Mesenchymal stem cell (in vitro differentiated cells and primary cell): ENCODE measurements around the gene RASL10A.

Experiments used
- DNase-seq: peaks from one replicate; pipeline ENCODE4 v3.0.0-alpha.2; 2013
- H2AFZ ChIP-seq: one replicate; pipeline ENCODE4 v1.6.1; 2013; ENCODE audit warnings: low read depth, mild to moderate bottlenecking, control low read depth, inconsistent platforms, low read length, moderate library complexity
- H2AK5ac ChIP-seq: 2 replicates; pipeline ENCODE4 v1.6.1; 2013; ENCODE audit warnings: low read length, moderate library complexity, mild to moderate bottlenecking, inconsistent platforms; ENCODE audit not compliant: severe bottlenecking
- H2BK120ac ChIP-seq: one replicate; pipeline ENCODE4 v1.6.1; 2013; ENCODE audit warnings: low read depth, mild to moderate bottlenecking, inconsistent platforms, low read length, moderate library complexity
- H2BK12ac ChIP-seq, 2 experiments: one replicate each; pipeline ENCODE4 v1.6.1; 2013; ENCODE audit warnings: inconsistent platforms in 2 of 2, low read length in 2 of 2, mild to moderate bottlenecking in 2 of 2, moderate library complexity in 2 of 2, control low read depth in 1 of 2
- H2BK15ac ChIP-seq: one replicate; pipeline ENCODE4 v1.6.1; 2013; ENCODE audit warnings: mild to moderate bottlenecking, low read depth, inconsistent platforms; ENCODE audit not compliant: poor library complexity, severe bottlenecking
- H2BK5ac ChIP-seq: 2 replicates; pipeline ENCODE4 v1.6.1; 2013; ENCODE audit warnings: low read depth, mild to moderate bottlenecking, low read length, control low read depth, inconsistent platforms; ENCODE audit not compliant: poor library complexity, severe bottlenecking
- H3K14ac ChIP-seq, 2 experiments: one replicate each; pipeline ENCODE4 v1.6.1; 2013; ENCODE audit warnings: inconsistent platforms in 2 of 2, low read length in 2 of 2, control low read depth in 1 of 2, mild to moderate bottlenecking in 1 of 2, moderate library complexity in 1 of 2
- H3K18ac ChIP-seq, 2 experiments: one replicate each; pipeline ENCODE4 v1.6.1; 2013; ENCODE audit warnings: inconsistent platforms in 2 of 2, low read length in 2 of 2, control low read depth in 1 of 2, low read depth in 1 of 2, mild to moderate bottlenecking in 1 of 2
- H3K23ac ChIP-seq, 2 experiments: one replicate each; pipeline ENCODE4 v1.6.1; 2013; ENCODE audit warnings: inconsistent platforms in 2 of 2, low read length in 2 of 2, mild to moderate bottlenecking in 2 of 2, moderate library complexity in 2 of 2, control low read depth in 1 of 2
- H3K27ac ChIP-seq: 2 replicates; pipeline ENCODE4 v1.5.1; 2013; ENCODE audit warnings: mild to moderate bottlenecking, moderate library complexity, low read length, control low read depth, inconsistent platforms; ENCODE audit not compliant: poor library complexity, severe bottlenecking
- H3K27me3 ChIP-seq, 2 experiments: 2 replicates each; pipeline versions ENCODE4 v1.6.1 to v1.7.0; 2013; ENCODE audit warnings: low read length in 2 of 2, mild to moderate bottlenecking in 2 of 2, moderate library complexity in 2 of 2, control low read depth in 1 of 2, inconsistent platforms in 1 of 2; ENCODE audit not compliant: control insufficient read depth in 1 of 2, insufficient read depth in 1 of 2
- H3K36me3 ChIP-seq, 2 experiments: 2 replicates each; pipeline versions ENCODE4 v1.6.1 to v1.7.0; 2013; ENCODE audit warnings: low read length in 2 of 2, control low read depth in 1 of 2, inconsistent platforms in 1 of 2, low read depth in 1 of 2, mild to moderate bottlenecking in 1 of 2; ENCODE audit not compliant: insufficient read depth in 2 of 2, control insufficient read depth in 1 of 2
- H3K4ac ChIP-seq, 2 experiments: one replicate each; pipeline ENCODE4 v1.6.1; 2013; ENCODE audit warnings: inconsistent platforms in 2 of 2, low read length in 2 of 2, mild to moderate bottlenecking in 2 of 2, moderate library complexity in 2 of 2, control low read depth in 1 of 2, low read depth in 1 of 2
- H3K4me1 ChIP-seq: 2 replicates; pipeline ENCODE4 v1.6.1; 2013; ENCODE audit warnings: low read depth, low read length, control low read depth; ENCODE audit not compliant: control insufficient read depth, insufficient read depth
- H3K4me2 ChIP-seq: 2 replicates; pipeline ENCODE4 v1.6.1; 2013; ENCODE audit warnings: low read length, mild to moderate bottlenecking, inconsistent platforms; ENCODE audit not compliant: poor library complexity, severe bottlenecking
- H3K4me3 ChIP-seq, 2 experiments: 2 replicates each; pipeline versions ENCODE4 v1.5.1 to v1.7.0; 2013; ENCODE audit warnings: low read length in 2 of 2, mild to moderate bottlenecking in 2 of 2, control low read depth in 1 of 2, low read depth in 1 of 2; ENCODE audit not compliant: insufficient read depth in 1 of 2
- H3K79me1 ChIP-seq: replicated peaks from 2 replicates; pipeline ENCODE4 v1.6.1; 2013; ENCODE audit warnings: mild to moderate bottlenecking, control low read depth, low read length, inconsistent platforms; ENCODE audit not compliant: poor library complexity, severe bottlenecking
- H3K9ac ChIP-seq: 2 replicates; pipeline ENCODE4 v1.7.0; 2013; ENCODE audit warnings: mild to moderate bottlenecking, low read length, moderate library complexity
- H3K9me3 ChIP-seq: 2 replicates; pipeline ENCODE4 v1.7.0; 2013; ENCODE audit warnings: mild to moderate bottlenecking, low read length; ENCODE audit not compliant: control insufficient read depth
- H4K8ac ChIP-seq: one replicate; pipeline ENCODE4 v1.6.1; 2013; ENCODE audit warnings: inconsistent platforms, mild to moderate bottlenecking, low read length, moderate library complexity
- H4K91ac ChIP-seq: one replicate; pipeline ENCODE4 v1.6.1; 2013; ENCODE audit warnings: mild to moderate bottlenecking, low read length, inconsistent platforms
- WGBS: methylation state at CpG from one replicate; pipeline ENCODE4 v1.1.7; 2013; ENCODE audit warnings: mixed read lengths; 5-methylcytosine and 5-hydroxymethylcytosine counted together

Gene RASL10A

GRCh38 chr22:29266564-29267461 lies 48.7 kb downstream of the RASL10A start:
- peak; percentile 47 for DNase-seq
- peak overlapping the region; percentile 99 for H3K18ac ChIP-seq
- WGBS: 11% methylated on average over 12 of the region's 13 CpGs

GRCh38 chr22:29265929-29266328 lies 49.6 kb downstream of the RASL10A start:
- H3K27me3 ChIP-seq: no peaks in the 10 kb centered on the region
- H3K4me1 ChIP-seq: peaks cover 13% of the 10 kb centered on the region
- peak overlapping the region in 1 of 2 experiments; percentile 56 for H3K23ac ChIP-seq
- H3K4me2 ChIP-seq: no peak overlapping the region
- H3K27ac ChIP-seq: no peak overlapping the region
- H2AFZ ChIP-seq: no peak overlapping the region
- no peak overlapping the region for H2BK5ac ChIP-seq
- no peak overlapping the region for H3K14ac ChIP-seq
- H4K8ac ChIP-seq: no peak overlapping the region
- H4K91ac ChIP-seq: no peak overlapping the region
- no peak for DNase-seq
- H3K9me3 ChIP-seq: no peaks in the 10 kb centered on the region
- peak overlapping the region; percentile 97 for H3K9ac ChIP-seq
- H2BK120ac ChIP-seq: no peak overlapping the region
- H2AK5ac ChIP-seq: peak overlapping the region; percentile 36
- H3K4ac ChIP-seq: no peak overlapping the region
- peak overlapping the region in 1 of 2 experiments; percentile 21 for H2BK12ac ChIP-seq
- H2BK15ac ChIP-seq: no peak overlapping the region
- H3K79me1 ChIP-seq: peaks cover 19% of the 10 kb centered on the region
- H3K18ac ChIP-seq: no peak overlapping the region
- 87% methylated on average over 4 of the region's 4 CpGs for WGBS
- peaks cover 23 to 38% of the 10 kb centered on the region in 2 experiments for H3K36me3 ChIP-seq
- H3K4me3 ChIP-seq: peak overlapping the region in 1 of 2 experiments; percentile 95

More at GRCh38 chr22:29266564-29267461, 48.7 kb downstream of the RASL10A start:
- Histone ChIP-seq H3K4me1 (peaks cover 13% of the 10 kb centered on the region), H3K4ac (peak overlapping the region; percentile 65 to 98), H4K91ac (peak overlapping the region; percentile 93), H3K36me3 (peaks cover 21 to 46% of the 10 kb centered on the region in 2 experiments), H3K79me1 (peaks cover 18% of the 10 kb centered on the region), H2BK5ac (peak overlapping the region; percentile 100), H3K9ac (peak overlapping the region; percentile 97), H3K27me3 (no peaks in the 10 kb centered on the region), H2AK5ac (peak overlapping the region; percentile 91), H3K4me2 (peak overlapping the region; percentile 91), H2AFZ (peak overlapping the region; percentile 68), H2BK12ac (peak overlapping the region; percentile 68 to 79), H4K8ac (peak overlapping the region; percentile 97), H2BK15ac (peak overlapping the region; percentile 65), H3K4me3 (peak overlapping the region; percentile 75 to 95), H2BK120ac (peak overlapping the region; percentile 80), H3K23ac (peak overlapping the region in 1 of 2 experiments; percentile 54), H3K14ac (peak overlapping the region in 1 of 2 experiments; percentile 72), H3K9me3 (no peaks in the 10 kb centered on the region), H3K27ac (peak overlapping the region; percentile 29)

- peak overlapping the region; percentile 97 for H3K9ac ChIP-seq
- no peaks in the 10 kb centered on the region for H3K9me3 ChIP-seq
- 97% methylated on average over 5 of the region's 7 CpGs for WGBS
- no peak overlapping the region for H2BK120ac ChIP-seq
- peaks cover 13% of the 10 kb centered on the region for H3K4me1 ChIP-seq
- H3K27ac ChIP-seq: no peak overlapping the region
- no peak overlapping the region for H3K14ac ChIP-seq
- no peak overlapping the region for H3K18ac ChIP-seq
- H3K4me2 ChIP-seq: no peak overlapping the region
- DNase-seq: no peak
- H3K23ac ChIP-seq: no peak overlapping the region
- H2AFZ ChIP-seq: no peak overlapping the region
- H4K8ac ChIP-seq: no peak overlapping the region
- H2AK5ac ChIP-seq: no peak overlapping the region
- H3K79me1 ChIP-seq: peaks cover 19% of the 10 kb centered on the region
- H3K4me3 ChIP-seq: no peak overlapping the region
- H2BK15ac ChIP-seq: no peak overlapping the region
- no peak overlapping the region for H4K91ac ChIP-seq
- H3K4ac ChIP-seq: peak overlapping the region in 1 of 2 experiments; percentile 46
- peaks cover 29 to 33% of the 10 kb centered on the region in 2 experiments for H3K36me3 ChIP-seq
- no peak overlapping the region for H2BK5ac ChIP-seq
- no peak overlapping the region for H2BK12ac ChIP-seq
- no peaks in the 10 kb centered on the region for H3K27me3 ChIP-seq
Observed at GRCh38 chr22:29265305-29265704, 50.2 kb downstream of the RASL10A start.

GRCh38 chr22:29263791-29264276 lies 51.7 kb downstream of the RASL10A start:
- Histone ChIP-seq H3K36me3 (peaks cover 31 to 44% of the 10 kb centered on the region in 2 experiments), H2BK5ac (no peak overlapping the region), H3K27me3 (no peaks in the 10 kb centered on the region), H3K9ac (no peak overlapping the region), H3K23ac (no peak overlapping the region), H3K79me1 (peaks cover 19% of the 10 kb centered on the region), H4K91ac (peak overlapping the region; percentile 74), H3K9me3 (no peaks in the 10 kb centered on the region), H2BK15ac (no peak overlapping the region), H2BK12ac (no peak overlapping the region), H2AK5ac (no peak overlapping the region), H3K4me2 (no peak overlapping the region), H3K4ac (no peak overlapping the region), H2AFZ (no peak overlapping the region), H3K18ac (no peak overlapping the region), H3K14ac (no peak overlapping the region), H3K4me3 (peak overlapping the region in 1 of 2 experiments; percentile 26), H4K8ac (no peak overlapping the region), H3K4me1 (peaks cover 13% of the 10 kb centered on the region), H2BK120ac (no peak overlapping the region), H3K27ac (no peak overlapping the region)
- DNase-seq: no peak
- 95% methylated on average over 13 of the region's 14 CpGs for WGBS
